ENCODE measurements around the gene TBL3. TPM values are rescaled to one million over a fixed set of nuclear protein-coding genes. Genes with fewer than 3 reads are reported as not detected.

The TBL3 gene
- total RNA-seq = 10 to 100 TPM; 49.2 to 73.5 (median 57.2) TPM

GRCh38 chr16:1971796-1972489 lies at the start of gene TBL3:
TBL3 (plus strand) TSS chr16:1972053; CDS start chr16:1972165, 112 bp downstream.
- peak within 1 kb of the TSS; percentile 85 for H3K4me3 ChIP-seq
- no peaks in the 10 kb centered on the region for H3K9me3 ChIP-seq
- whole genome bisulfite sequencing = 0% methylated on average over 8 of the region's 78 CpGs
- H3K36me3 ChIP-seq = peaks cover 31% of the 10 kb centered on the region
- peaks cover 28% of the 10 kb centered on the region for H3K4me1 ChIP-seq
- TF ChIP-seq EP300 (IDR thresholded peaks at IDR 0.05) (no peak), POLR2AphosphoS5 (IDR thresholded peaks at IDR 0.05) (peak; percentile 97 to 100 (median 99)), POLR2A (IDR thresholded peaks at IDR 0.05) (peak; percentile 72 to 78)
- no peaks in the 10 kb centered on the region for H3K27me3 ChIP-seq
- DNase-seq (ENCODE audit: low spot score in 2 of 2) = peak; percentile 97 to 98
- peak within 1 kb of the TSS; percentile 93 for H3K27ac ChIP-seq

- no peak overlapping the region for H3K4me3 ChIP-seq
- H3K36me3 ChIP-seq = no peaks in the 10 kb centered on the region
- H3K9me3 ChIP-seq = no peaks in the 10 kb centered on the region
- TF ChIP-seq POLR2A (IDR thresholded peaks at IDR 0.05) = no peak
- TF ChIP-seq CTCF (IDR thresholded peaks at IDR 0.05) = no peak
- TF ChIP-seq EP300 (IDR thresholded peaks at IDR 0.05) = no peak
- TF ChIP-seq POLR2AphosphoS5 (IDR thresholded peaks at IDR 0.05) = no peak
- DNase-seq (ENCODE audit: low spot score in 2 of 2) = no peak
- no peak overlapping the region for H3K27ac ChIP-seq
- peaks cover 58% of the 10 kb centered on the region for H3K27me3 ChIP-seq
- peaks cover 45% of the 10 kb centered on the region for H3K4me1 ChIP-seq
- WGBS = 76% methylated on average over 8 of the region's 8 CpGs
Measured at GRCh38 chr16:1922357-1922756, 49.5 kb upstream of the TBL3 start.

GRCh38 chr16:1923299-1924034 lies 48.4 kb upstream of the TBL3 start:
- Histone ChIP-seq H3K27me3 (peaks cover 47% of the 10 kb centered on the region), H3K9me3 (no peaks in the 10 kb centered on the region), H3K27ac (peak overlapping the region; percentile 8), H3K4me1 (peaks cover 36% of the 10 kb centered on the region), H3K36me3 (no peaks in the 10 kb centered on the region), H3K4me3 (no peak overlapping the region)
- 27% methylated on average over 10 of the region's 24 CpGs for WGBS
- TF ChIP-seq CTCF (IDR thresholded peaks at IDR 0.05) (peak; percentile 4 to 25), EP300 (IDR thresholded peaks at IDR 0.05) (no peak)
- DNase-seq (ENCODE audit: low spot score in 2 of 2) = no peak

- no peak overlapping the region for H3K4me3 ChIP-seq
- DNase-seq (ENCODE audit: low spot score in 2 of 2) = no peak
- no peaks in the 10 kb centered on the region for H3K9me3 ChIP-seq
- no peak for TF ChIP-seq EP300 (IDR thresholded peaks at IDR 0.05)
- no peak for TF ChIP-seq POLR2AphosphoS5 (IDR thresholded peaks at IDR 0.05)
- no peak for TF ChIP-seq POLR2A (IDR thresholded peaks at IDR 0.05)
- no peak for TF ChIP-seq CTCF (IDR thresholded peaks at IDR 0.05)
- WGBS = 71% methylated on average over 5 of the region's 5 CpGs
- peak overlapping the region; percentile 8 for H3K27ac ChIP-seq
- H3K27me3 ChIP-seq = peaks cover 41% of the 10 kb centered on the region
- H3K36me3 ChIP-seq = no peaks in the 10 kb centered on the region
- peaks cover 35% of the 10 kb centered on the region for H3K4me1 ChIP-seq
Measured at GRCh38 chr16:1924095-1924494, 47.8 kb upstream of the TBL3 start.

GRCh38 chr16:1926271-1926670 lies 45.6 kb upstream of the TBL3 start:
- TF ChIP-seq CTCF (IDR thresholded peaks at IDR 0.05) (no peak), EP300 (IDR thresholded peaks at IDR 0.05) (no peak), POLR2AphosphoS5 (IDR thresholded peaks at IDR 0.05) (no peak), POLR2A (IDR thresholded peaks at IDR 0.05) (no peak)
- 61% methylated on average over 11 of the region's 11 CpGs for WGBS

More at GRCh38 chr16:1926271-1926670, 45.6 kb upstream of the TBL3 start:
- Histone ChIP-seq H3K36me3 (no peaks in the 10 kb centered on the region), H3K4me1 (peaks cover 39% of the 10 kb centered on the region), H3K27ac (no peak overlapping the region), H3K9me3 (no peaks in the 10 kb centered on the region), H3K4me3 (no peak overlapping the region), H3K27me3 (peaks cover 19% of the 10 kb centered on the region)
- DNase-seq (ENCODE audit: low spot score in 2 of 2) = no peak

All from suprapubic skin (tissue), 4 donors.